Hematopoietic multipotent progenitor cell treated with erythropoietin and hydrocortisone succinate and interleukin-3 and kit ligand, for 8 days (in vitro differentiated cells): ENCODE measurements around the gene EPG5.
"Not testable (repeated sequence)": the region's sequence is repeated elsewhere in the genome, so short reads cannot be mapped to it uniquely, and the experiment has no call there.

Experiments used
- DNase-seq: peaks from one replicate; pipeline ENCODE4 v3.0.0-alpha.2; 2015

EPG5 gene

DNA sequence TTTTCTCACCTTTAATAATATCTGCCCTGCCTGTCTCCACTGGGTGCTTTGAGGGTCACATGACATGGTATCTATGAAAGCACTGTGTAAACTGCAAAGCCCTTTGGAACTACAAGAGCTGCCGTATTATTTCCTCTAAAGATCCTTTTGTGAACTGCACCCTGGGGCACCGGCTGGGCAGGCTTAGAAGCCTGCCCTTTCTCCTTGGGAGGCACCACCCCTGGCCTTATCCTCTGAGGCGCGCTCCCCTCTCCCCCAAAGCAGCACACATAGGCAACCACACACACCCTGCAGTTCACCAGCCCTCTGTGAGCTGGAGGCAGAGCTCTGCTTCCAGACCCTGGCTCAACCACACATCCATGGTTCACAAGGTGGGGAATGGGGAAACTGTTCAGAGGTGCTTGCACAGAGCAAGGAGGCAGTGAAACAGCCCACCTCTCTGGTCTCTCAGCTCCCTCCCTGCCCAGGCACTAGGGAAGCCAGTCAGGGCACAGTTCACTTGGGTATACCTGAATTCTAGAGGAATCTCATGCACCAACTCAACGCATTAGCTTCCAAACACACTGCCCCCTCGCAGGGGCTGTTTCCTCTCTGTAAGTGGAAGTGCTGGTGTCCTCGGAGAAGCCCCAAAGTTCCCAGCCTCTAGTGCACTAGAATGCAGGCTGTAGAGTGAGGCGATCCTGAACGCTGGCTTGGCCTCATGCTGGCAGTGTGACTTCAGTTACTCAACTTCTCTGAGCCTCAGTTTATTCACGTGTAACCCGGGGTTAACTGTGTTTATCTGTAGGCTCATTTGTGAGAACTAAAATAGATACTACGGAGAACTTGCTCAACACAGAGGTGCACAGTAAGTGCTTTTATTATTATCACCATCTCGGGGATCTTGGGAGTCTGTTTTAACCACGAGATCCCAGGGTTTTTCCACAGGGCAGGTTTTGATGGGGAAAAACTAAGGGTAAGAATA lies 130.6 kb downstream of the EPG5 start:
- peak; percentile 30 for DNase-seq

DNA sequence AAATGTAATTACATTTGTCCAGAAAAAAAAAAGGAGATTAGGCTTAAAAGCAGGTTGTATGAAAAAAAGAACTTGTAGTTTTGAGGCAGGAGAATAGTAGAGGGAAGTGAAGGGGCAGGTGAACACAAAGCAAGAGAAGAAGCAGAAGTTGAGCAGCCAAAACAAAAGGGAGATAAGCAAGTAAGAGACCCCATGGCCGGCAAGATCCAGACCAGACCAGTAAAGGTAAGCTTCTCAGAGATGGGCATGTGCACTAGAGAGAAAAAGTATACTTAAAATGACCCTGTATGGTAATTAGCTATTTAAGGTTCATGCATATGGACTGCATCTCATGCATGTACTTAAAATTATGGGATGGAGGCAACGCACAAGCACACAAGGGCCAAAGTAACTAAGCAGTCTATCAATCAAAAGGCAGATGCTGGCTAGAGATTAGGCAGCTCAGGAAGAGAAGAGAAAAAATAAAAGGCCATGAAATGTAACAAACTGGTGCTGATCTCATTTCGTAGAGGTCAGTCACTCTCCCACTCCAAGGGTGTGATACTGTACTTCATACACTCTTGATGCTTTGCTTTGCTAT lies 132.0 kb downstream of the EPG5 start:
- DNase-seq: peak; percentile 44

DNA sequence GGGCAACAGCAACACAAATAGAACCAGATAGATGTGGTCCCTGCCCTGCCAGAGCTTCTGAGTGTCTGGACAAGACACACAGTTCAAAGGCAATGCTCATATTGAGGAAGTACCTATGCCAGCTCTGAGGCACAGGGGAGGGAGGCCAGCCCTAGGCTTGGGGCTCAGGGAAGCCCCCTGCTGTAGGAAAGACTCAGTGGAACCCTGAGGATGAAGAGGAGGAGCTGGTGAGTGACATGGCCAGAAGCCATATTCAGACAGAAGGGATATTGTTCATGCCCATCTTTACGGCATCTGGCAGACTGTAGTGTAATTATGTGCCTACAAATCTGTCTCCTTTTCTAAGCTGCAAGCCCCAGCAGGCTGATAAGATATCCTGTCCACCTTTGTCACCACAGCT lies 132.8 kb downstream of the EPG5 start:
- no peak for DNase-seq

DNA sequence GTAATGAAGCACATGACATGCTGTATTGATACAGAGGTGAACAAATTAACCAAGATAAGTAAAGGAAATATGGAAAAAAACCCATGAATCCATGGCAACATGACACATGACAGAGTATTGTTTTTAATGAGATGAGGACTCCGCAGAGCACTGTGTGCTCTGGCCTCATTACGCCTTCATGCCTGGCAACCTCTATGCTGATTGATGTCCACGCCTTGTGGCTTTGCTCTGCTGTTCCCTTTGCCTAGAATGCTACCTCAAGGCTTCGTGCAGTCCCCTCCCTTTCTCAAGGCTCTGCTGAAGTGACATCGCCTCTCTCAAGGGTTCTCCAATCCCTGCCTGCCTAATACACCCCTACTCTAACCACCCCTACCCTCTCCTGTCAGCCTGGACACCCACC lies 133.3 kb downstream of the EPG5 start:
- no peak for DNase-seq

DNA sequence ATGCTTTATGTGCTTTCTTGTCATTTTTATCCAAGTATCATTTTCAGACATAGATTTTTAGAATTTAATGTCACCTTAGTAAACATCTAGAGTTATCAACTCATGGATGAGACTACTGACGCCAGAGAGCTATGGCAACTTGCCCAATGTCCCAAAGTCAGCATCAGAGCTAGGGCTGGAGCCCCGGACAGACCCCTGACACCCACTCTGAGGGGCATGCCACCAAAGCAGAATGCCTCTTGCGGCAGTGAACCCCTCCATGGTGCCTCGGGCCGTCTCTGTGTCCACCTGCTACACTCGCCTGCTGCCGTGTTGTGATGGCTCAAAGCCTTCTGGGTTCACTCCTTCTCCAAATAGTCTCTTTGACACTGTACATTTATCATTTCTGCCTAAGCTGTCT lies 136.2 kb downstream of the EPG5 start:
- no peak for DNase-seq

DNA sequence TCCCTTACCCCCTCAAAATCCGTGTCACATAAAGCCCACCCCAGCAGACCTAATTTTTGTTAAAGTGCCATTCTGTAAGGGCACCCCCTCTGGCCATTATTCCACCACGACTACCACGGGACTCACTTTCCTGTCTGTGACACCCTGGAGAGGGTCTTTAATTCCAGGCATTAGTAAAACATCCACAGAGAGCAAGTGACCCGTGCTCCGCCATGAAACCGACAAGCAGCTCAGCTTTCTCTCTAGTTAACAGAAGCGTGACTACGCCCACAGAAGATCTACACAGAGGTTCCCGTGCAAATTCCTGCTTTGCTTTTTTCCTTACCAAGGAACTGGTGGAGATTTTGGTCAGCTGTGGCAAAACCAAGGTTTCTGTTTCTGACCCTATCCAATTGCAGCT lies 137.3 kb downstream of the EPG5 start:
- DNase-seq: no peak

DNA sequence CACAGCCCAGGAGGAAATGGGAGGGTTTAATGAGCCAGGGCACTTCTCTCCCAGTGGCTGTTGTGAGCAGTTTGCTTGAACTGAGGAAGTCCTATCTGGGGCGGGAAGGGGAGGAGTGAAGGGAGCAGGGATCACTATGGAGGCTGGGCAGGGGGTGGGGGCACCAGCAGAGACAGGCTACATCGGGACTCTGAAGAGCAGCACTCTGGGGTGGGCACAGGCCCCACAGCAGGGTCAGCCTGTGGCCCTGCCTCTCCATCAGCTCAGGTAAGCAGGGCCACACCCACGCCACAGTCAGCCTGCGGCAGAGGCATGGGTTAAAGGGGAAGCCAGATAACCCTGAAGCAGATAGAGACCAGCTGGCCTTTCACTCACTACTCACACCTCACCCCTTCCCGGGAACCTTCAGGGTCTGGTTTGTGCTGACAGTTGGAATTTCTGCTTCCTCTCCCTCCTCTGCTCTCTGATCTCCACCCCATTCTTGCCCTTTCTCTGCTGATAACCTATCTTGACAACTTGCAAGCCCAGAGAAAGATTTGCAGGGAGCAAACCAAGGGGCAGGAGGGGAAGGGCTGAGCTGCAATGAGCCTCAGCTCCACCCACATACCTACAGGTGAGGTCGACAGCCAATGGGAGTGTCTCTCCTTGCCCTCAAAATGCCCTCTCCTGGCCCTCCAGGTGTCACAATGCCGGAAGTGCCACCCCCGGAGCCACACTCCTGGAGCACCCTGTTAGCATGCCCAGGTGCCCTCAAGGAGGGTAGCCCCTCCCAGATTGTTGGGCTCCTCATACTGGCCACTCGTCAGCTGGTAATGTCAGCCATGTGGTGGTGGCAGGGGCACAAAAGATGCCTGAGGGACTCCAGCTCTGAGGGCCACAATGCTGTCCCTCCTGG lies 138.0 kb downstream of the EPG5 start:
- peak; percentile 68 for DNase-seq

DNA sequence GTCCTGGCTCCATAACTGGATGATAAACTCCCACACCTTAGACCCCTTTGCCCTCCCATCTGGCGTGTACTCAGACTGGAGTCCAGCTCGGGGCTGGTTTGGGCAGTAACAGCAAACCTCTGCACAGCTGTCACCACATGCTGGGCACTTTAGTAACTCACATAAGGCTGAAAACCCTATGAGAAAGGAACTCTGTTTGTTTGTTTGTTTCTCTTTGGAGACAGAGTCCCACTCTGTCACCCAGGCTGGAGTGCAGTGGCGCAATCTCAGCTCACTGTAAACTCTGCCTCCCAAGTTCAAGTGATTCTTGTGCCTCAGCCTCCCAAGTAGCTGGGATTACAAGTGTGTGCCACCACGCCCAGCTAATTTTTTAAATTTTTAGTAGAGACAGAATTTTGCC lies 140.4 kb downstream of the EPG5 start:
- not testable (repeated sequence) for DNase-seq

DNA sequence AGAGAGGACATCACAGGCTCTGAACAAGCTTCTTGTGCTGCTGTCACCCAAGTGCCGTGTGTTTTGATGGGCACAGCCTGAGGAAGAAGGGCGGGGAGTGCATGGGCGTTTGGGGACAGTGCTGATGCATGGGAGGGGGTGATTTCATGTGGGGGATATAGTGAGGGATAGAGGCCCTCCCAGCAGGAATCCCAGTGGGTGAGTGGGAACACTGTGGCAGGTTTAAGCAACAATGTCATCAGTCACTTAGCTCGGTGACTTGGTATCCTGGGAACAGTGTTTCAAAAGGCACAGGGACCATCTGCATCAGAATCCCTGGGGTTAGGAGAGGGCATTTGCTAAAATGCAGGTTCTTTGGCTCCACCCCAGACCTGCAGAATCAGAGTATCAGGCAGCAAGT lies 141.0 kb downstream of the EPG5 start:
- no peak for DNase-seq

DNA sequence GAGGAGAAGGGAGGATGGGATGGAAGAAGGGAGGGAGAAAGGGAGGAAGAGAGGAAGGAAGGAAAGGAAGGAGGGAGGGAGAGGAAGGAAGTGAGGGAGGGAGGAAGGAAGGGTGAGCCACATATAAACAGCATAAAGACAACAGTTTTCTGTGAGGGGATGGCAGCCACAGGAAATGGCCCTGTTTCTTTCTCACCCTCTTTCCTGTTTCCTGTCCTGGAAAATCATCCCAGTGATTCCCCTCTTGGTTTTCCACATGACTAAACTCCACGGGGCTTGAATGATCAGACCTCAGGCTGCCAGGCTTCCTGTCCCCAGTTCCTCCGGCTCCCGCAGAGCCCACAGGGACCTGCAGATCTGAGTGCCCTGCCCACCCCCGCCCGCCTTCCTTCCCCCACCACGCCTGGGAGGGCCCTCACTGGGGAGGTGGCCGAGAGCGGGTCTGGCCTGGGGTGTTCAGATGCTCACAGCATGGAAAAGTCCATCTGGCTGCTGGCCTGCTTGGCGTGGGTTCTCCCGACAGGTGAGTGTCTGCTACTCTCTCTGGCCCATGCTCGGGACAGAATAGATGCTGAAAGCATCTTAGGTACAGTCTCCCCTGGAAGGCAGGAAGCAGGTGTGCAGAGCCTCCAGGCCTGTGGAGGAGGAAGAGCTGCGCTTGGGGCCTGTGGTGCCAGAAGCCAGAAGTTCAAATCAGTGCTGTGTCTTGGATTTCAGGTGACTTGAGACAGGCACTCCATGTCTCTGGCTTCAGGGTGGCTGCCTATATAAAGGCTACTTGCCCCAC lies 141.7 kb downstream of the EPG5 start, which contains the start of gene SIGLEC15:
SIGLEC15 (plus strand) TSS at position 418 of the 787 bp plus-strand sequence; CDS start at position 472, 54 bp downstream.
- no peak for DNase-seq

DNA sequence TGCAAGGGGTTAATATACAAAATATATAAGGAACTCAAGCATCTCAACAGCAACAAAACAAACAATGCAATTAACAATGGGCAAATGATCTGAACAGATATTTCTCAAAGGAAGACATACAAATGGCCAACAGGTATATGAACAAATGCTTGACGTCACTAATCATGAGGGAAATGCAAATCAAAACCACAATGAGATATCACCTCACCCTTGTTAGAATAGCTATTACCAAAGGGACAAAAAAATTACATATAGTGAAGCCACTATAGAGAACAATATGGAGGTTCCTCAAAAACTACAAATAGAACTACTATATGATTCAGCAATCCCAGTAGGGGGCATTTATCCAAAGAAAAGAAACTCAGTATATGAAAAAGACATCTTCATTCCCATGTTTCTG lies 145.4 kb downstream of the EPG5 start:
- DNase-seq: no peak

DNA sequence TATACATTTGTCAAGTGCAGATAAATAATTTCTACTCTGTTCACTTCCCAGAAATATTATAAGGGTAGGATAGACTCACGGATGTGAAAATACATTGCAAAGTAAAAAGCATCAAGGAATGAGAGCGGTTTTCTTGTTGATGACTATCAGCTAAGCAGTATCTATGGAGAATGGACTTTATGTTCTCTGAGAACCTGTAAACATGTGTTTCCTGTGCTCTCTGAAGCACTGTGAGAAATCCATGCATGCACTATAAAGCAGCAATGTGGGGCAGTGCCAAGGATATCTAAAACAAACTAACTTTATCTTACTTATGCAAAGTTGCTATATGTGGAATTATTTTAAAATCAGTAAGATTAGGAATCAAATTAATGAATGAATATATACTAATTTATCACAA lies 146.1 kb downstream of the EPG5 start:
- no peak for DNase-seq

DNA sequence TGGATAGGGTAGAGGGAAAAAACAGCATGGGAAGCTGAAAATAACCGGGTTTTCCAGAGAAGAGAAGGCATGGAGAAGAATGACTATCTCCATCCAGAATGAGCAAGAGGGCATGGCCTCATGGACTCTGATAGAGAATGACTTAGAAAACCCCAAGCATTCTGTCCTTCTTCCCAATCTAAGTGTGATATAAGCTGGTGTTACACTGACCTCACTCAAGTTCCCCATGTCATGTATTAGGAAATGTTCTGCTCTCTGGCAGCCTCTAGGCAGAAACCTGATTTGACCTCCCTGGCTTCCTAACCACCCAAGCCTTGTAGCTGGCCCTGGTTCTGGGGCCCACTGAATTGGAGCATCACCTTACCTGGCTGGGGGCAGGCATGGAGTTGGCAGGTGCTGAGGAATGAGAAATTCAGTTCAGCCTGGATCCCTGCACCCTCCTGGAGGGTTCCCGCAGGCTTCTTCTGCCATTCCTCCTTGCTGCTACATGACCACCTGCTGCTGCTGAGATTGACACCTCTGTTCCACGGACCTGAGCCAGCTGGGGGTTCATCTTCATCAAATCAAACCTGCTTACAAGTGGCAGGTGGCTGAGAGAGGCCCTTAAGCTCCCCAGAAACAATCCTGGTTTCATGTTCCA lies 146.9 kb downstream of the EPG5 start:
- DNase-seq: no peak

DNA sequence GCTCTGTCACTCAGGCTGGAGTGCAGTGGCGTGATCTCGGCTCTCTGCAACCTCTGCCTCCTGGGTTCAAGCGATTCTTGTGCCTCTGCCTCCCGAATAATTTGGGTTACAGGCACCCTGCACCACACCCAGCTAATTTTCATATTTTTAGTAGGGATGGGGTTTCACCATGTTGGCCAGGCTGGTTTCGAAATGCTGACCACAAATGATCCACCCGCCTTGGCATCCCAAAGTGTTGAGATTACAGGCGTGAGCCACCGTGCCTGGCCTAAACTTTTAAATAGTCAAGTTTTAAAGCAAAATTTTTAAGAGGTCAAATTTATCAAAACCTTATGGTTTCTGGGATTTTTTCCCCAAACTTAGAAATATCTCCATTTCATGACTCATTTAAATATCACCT lies 148.4 kb downstream of the EPG5 start:
- DNase-seq: not testable (repeated sequence)

DNA sequence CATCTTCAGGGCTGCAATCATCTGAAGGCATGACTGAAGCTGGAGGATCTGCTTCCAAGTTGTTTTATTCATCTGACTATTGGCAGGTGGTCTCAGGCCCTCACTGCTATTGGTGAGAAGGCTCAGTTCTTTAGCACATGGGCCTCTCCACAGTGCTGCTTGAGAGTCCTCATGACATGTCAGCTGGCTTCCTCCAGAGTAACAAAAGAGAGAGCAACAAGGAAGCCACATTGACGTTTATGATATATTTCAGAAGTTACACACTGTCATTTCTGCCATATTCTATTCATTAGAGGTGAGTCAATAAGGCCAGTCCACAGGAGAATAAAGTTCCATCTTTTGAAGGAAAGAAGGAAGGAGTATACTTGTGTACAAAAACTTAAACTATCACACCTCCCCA lies 149.6 kb downstream of the EPG5 start:
- DNase-seq: no peak

DNA sequence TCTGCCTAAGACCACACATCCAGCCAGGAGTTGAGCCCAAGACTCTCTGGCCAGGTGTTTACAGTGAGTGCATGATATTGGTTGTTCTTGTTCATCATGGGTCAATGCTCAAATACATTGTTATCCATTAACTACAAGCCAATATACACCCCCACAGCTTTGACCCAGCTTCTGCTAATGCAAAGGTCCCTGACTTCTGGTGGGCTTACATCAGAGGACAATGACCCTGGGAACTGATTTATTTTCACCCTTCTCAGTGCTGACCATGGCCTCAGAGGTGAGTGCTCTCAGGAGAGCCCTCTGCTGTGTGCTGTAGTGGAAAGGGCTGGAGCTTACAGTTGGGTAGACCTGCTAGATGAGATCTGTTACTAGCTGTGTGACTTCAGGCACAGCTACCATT lies 152.4 kb downstream of the EPG5 start:
- DNase-seq: not testable (repeated sequence)

DNA sequence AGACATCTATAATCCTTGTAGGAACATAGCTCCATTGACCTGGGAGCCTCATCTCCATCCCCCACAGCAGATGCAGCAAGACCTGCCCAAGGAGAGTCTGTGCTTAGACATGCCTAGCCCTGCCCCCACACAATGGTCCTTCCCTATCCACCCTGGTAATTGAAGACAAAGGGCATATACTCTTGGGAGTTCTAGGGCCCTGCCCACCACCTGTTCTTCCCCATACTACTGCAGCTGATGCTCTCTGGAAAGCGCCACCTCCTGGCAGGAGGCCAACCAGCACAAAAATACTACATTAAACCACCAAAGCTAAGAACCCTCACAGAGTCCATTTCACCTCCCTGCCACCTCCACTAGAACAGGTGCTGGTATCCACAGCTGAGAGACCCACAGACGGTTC lies 160.0 kb downstream of the EPG5 start:
- DNase-seq: peak; percentile 61

DNA sequence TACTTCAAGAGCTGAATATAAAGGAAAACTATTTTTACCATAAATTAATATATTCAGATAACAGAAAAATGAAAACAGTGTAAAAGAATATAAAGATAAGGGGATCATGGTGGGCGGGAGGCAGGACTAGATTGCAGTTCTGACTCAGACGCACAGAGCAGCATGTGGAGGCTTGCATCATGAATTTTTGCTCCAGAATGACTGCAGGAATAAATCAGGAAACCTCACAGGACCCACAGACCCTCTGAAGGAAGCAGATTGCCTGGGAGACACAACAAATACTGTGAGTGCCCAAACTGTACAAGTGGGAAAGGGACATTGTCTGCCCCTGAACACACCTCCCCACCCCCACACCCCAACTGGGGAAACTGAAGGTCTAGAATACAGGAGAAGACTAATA lies 160.9 kb downstream of the EPG5 start:
- no peak for DNase-seq

DNA sequence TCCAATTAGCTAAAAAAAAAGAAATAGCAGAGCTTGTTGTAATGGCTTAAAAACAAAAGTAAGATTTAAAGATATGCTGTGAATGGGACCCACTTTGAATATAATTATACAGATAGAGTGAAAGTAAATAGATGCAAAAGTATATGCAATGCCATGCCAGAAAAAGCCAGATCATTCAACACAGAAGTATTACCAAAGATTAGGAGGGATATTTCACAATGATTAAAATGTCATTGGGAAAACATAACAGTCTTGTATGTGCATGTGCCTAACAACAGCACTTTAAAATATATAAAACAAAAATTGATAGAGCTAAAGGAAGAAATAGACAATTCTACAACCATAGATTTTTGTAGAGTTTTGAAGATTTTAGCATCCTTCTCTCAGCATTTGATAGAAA lies 161.6 kb downstream of the EPG5 start:
- DNase-seq: no peak

DNA sequence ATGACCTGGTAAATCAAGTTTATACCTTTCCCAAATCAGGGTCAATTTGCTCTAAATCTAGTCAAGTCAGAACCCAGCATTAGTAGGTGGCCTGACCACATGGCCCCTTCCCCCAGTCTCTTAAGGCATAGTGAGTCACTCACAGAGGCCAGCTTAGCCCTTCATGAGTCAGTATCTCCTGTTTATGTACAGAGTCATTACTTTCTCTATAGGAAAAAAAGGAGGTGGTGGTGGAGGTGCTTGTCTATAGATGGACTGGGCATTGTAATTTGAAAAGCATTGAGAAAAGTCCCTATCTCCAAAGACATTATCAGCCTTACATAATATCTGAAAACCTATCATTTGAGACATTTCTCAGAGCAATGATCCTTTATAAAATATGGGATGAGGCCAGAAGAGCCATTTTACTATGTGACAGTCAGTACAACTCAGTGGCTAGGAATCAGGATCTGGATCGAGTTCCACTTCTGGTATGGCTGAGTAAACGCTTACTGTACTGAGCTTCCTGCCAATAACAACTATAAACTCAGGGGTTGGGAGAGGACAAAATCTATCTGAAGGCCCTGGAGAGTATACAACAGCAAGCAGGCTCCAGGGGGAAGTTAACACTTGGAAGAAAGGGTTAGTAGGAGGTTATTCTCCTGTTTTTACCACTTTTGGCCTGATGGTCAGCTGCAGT lies 164.2 kb downstream of the EPG5 start:
- peak; percentile 18 for DNase-seq

DNA sequence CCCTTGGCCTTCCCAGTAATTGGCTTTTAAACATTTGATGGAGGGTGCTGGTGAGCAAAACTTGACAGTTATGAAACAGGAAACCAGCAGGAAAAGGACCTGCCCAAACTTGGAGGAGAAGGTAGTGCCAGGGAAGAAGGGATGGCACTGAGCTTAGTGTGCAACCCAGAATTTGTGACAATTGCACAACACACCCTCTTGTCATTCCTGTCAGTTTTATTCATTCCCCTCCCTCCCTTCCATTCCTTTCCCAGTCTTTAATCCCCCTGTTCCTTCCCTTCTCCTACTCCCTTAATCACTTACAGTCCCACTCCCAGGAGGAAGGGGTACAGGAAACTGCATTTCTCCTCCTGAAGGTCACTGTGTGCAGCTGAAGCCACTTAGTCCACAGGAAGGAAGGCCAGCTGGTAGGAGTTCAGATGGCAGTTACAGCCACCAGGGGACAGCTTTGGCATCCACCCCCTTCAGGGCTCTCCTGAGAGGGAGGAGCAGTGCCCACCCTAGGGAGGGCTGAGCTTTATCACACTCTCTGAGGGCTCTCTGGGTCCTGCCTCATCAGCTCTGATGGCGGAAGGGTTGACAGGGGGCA lies 165.6 kb downstream of the EPG5 start:
- no peak for DNase-seq
